Mesodermal cell (in vitro differentiated cells): ENCODE data around the gene PRR3.
A peak's percentile ranks its signal among the peaks of the same experiment; 100 is the strongest.
"Not testable (repeated sequence)": the region's sequence is repeated elsewhere in the genome, so short reads cannot be mapped to it uniquely, and the experiment has no call there.

ENCODE experiments used
- H3K27ac ChIP-seq: 2 replicates; pipeline ENCODE4 v1.7.0; 2013; ENCODE audit warnings: mild to moderate bottlenecking, low read depth, low read length, moderate library complexity; ENCODE audit not compliant: severe bottlenecking
- H3K36me3 ChIP-seq: 2 replicates; pipeline ENCODE4 v1.7.1; 2013; ENCODE audit warnings: mild to moderate bottlenecking, low read length, moderate library complexity; ENCODE audit not compliant: control insufficient read depth, insufficient read depth
- H3K4me1 ChIP-seq: one replicate; pipeline ENCODE4 v1.7.1; 2013; ENCODE audit warnings: mild to moderate bottlenecking, low read length; ENCODE audit not compliant: insufficient read depth, control insufficient read depth, poor library complexity, severe bottlenecking
- H3K4me3 ChIP-seq: 2 replicates; pipeline ENCODE4 v1.7.0; 2013; ENCODE audit warnings: low read length, control low read depth, mild to moderate bottlenecking; ENCODE audit not compliant: insufficient read depth, poor library complexity, severe bottlenecking; ENCODE audit errors: extremely low read depth
- H3K9me3 ChIP-seq: 2 replicates; pipeline ENCODE4 v1.7.1; 2013; ENCODE audit warnings: mild to moderate bottlenecking, low read length, moderate library complexity; ENCODE audit not compliant: control insufficient read depth
- WGBS, 2 experiments: methylation state at CpG; one replicate each; pipeline ENCODE4 v1.1.5; 2013; ENCODE audit warnings: missing lambda C conversion rate in 2 of 2; ENCODE audit not compliant: insufficient coverage in 2 of 2; 5-methylcytosine and 5-hydroxymethylcytosine counted together

The PRR3 gene

DNA sequence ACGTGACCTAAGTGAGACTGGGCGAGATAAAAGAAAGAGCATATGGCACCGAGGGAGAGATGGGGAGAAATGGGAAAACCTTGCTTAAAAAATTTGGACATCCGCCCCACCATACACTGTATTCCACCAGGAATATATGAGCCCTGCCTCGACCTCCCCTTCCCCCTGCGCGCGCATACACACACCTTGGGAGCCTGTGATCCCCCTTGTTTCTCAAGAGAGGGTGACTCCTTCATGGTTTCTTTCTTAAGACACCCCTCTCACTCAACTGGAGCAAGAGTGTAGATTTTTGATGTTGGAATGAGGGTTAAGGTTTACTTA lies 14.6 kb downstream of the PRR3 start:
- 0% methylated on average over 1 to 3 of the region's 8 CpGs for WGBS, 2 experiments
- Histone ChIP-seq H3K36me3 (peaks cover 34% of the 10 kb centered on the region), H3K27ac (peak overlapping the region; percentile 86), H3K4me1 (peaks cover 8% of the 10 kb centered on the region), H3K9me3 (no peaks in the 10 kb centered on the region), H3K4me3 (peak overlapping the region; percentile 76)

DNA sequence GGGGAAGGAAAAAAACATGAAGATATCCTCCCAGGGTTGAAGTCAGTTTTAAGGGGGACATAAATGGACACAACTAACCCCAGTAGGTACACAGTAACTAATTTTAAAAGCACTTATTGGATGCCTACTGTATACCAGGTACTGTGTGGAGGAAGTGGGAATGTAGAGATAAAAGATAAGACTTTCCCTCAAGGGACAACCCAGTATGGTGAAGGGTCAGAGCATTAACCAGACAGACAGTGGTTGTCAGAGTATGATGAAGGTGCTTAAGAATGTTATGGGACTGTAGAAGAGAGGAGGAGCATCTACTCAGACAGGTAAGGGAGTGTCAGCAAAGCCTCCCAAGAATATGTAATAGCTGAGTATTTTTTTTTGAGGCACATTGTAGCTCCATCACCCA lies 15.1 kb downstream of the PRR3 start:
- H3K4me1 ChIP-seq, result peaks cover 8% of the 10 kb centered on the region
- H3K36me3 ChIP-seq, result peaks cover 38% of the 10 kb centered on the region
- peak overlapping the region; percentile 76 for H3K4me3 ChIP-seq
- peak overlapping the region; percentile 86 for H3K27ac ChIP-seq
- no peaks in the 10 kb centered on the region for H3K9me3 ChIP-seq

DNA sequence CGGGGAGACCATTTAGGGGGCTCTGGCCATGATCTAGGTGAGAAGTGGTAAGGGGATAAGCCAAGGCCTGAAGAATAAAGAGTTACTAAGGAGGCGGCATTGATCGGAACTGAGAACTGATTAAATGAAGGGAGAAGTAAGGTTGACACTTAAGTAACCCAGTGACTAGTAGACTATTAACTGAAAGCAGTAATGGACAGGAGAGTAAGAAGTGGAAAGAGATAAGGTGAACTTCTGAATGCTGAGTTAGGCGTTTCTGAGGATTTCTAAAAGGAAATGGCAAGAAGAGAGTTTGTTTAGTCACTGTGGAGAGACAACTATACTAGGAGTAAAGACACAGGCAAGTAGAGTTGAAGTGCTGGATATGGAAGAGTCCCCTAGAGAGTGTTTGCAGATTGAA lies 16.0 kb downstream of the PRR3 start:
- Histone ChIP-seq H3K9me3 (no peaks in the 10 kb centered on the region), H3K27ac (no peak overlapping the region), H3K4me3 (no peak overlapping the region), H3K4me1 (peaks cover 8% of the 10 kb centered on the region), H3K36me3 (peaks cover 48% of the 10 kb centered on the region)
- 87 to 88% methylated on average over 4 of the region's 4 CpGs for WGBS, 2 experiments

DNA sequence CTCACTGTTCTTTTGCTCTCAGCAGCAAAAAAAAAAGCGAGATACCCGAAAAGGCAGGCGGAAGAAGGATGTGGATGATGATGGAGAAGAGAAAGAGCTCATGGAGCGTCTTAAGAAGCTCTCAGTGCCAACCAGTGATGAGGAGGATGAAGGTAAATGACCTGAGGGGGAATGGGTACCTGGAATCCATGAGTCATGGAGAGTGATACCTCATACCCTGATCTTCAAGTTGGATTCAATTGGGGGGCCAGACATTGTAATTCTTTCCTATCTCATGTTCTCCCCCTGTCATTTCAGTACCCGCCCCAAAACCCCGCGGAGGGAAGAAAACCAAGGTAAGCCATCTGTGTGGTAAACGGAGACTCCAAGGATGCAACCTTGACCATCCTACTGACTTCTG lies 21.0 kb downstream of the PRR3 start:
- Histone ChIP-seq H3K27ac (no peak overlapping the region), H3K36me3 (peaks cover 91% of the 10 kb centered on the region), H3K4me3 (no peak overlapping the region), H3K9me3 (no peaks in the 10 kb centered on the region), H3K4me1 (no peaks in the 10 kb centered on the region)
- WGBS, 2 experiments, result 93 to 95% methylated on average over 6 of the region's 8 CpGs

DNA sequence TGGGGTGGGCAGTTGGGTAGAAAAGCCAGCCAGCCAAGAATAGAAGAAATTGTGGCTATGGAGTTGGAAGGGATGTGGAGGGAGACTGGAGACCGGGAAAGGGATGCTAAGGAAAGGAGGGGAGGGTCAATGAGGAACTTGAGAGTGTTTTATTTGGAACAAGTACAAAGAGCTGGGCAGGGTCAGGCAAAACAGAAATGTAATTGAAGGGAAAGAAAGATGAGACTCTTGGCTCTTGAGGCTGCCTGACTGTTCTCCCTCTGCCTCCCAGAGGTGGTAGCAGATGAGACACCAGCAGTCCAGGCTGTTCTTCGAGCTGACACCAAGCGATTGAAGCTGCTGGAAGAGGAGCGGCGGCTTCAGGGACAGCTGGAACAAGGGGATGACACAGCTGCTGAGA lies 26.8 kb downstream of the PRR3 start:
- WGBS, 2 experiments, result 89 to 100% methylated on average over 5 of the region's 5 CpGs
- Histone ChIP-seq H3K9me3 (no peaks in the 10 kb centered on the region), H3K36me3 (peaks cover 100% of the 10 kb centered on the region)

DNA sequence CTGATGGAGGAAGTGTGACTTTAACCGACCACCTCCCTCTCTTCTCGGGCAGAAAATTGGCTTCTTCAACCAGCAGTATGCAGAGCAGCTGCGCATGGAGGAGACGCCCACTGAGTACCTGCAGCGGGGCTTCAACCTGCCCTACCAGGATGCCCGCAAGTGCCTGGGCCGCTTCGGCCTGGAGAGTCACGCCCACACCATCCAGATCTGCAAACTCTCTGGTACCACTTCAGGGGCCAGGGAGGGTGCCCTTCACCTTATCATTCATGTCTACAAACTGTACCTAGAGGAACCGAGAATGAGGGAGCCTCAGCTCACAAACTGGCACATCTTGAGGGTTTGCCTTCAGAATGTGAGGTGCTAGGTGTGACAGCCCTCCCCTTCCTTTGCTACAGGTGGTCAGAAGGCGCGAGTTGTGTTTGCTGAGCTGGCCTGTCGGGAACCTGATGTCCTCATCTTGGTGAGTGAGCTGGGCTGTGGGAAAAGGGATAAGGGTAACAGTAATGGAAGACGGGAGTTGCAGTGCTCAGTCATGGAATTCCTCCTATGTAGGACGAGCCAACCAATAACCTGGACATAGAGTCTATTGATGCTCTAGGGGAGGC lies 32.8 kb downstream of the PRR3 start:
- WGBS, 2 experiments, result 96% methylated on average over 13 to 14 of the region's 15 CpGs
- H3K4me3 ChIP-seq, result no peak overlapping the region
- H3K36me3 ChIP-seq, result peaks cover 90% of the 10 kb centered on the region
- no peaks in the 10 kb centered on the region for H3K4me1 ChIP-seq
- no peak overlapping the region for H3K27ac ChIP-seq
- H3K9me3 ChIP-seq, result no peaks in the 10 kb centered on the region

More for the DNA sequence above, 26.8 kb downstream of the PRR3 start:
- H3K4me3 ChIP-seq, result no peak overlapping the region
- no peak overlapping the region for H3K27ac ChIP-seq
- no peaks in the 10 kb centered on the region for H3K4me1 ChIP-seq

DNA sequence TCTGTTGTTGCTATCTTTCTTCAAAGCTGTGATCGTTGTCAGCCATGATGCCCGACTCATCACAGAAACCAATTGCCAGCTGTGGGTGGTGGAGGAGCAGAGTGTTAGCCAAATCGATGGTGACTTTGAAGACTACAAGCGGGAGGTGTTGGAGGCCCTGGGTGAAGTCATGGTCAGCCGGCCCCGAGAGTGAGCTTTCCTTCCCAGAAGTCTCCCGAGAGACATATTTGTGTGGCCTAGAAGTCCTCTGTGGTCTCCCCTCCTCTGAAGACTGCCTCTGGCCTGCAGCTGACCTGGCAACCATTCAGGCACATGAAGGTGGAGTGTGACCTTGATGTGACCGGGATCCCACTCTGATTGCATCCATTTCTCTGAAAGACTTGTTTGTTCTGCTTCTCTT lies 33.4 kb downstream of the PRR3 start:
- Histone ChIP-seq H3K4me3 (no peak overlapping the region), H3K27ac (no peak overlapping the region), H3K9me3 (no peaks in the 10 kb centered on the region), H3K36me3 (peaks cover 83% of the 10 kb centered on the region), H3K4me1 (no peaks in the 10 kb centered on the region)
- WGBS, 2 experiments, result 93 to 97% methylated on average over 5 to 8 of the region's 8 CpGs

DNA sequence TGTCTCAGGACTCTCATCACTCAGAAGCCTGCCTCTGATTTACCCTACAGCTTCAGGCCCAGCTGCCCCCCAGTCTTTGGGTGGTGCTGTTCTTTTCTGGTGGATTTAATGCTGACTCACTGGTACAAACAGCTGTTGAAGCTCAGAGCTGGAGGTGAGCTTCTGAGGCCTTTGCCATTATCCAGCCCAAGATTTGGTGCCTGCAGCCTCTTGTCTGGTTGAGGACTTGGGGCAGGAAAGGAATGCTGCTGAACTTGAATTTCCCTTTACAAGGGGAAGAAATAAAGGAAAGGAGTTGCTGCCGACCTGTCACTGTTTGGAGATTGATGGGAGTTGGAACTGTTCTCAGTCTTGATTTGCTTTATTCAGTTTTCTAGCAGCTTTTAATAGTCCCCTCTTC lies 33.9 kb downstream of the PRR3 start:
- no peaks in the 10 kb centered on the region for H3K4me1 ChIP-seq
- H3K27ac ChIP-seq, result no peak overlapping the region
- no peaks in the 10 kb centered on the region for H3K9me3 ChIP-seq
- H3K36me3 ChIP-seq, result peaks cover 78% of the 10 kb centered on the region
- WGBS, 2 experiments, result no CpG with 5 or more reads among the region's 1 CpG
- no peak overlapping the region for H3K4me3 ChIP-seq

DNA sequence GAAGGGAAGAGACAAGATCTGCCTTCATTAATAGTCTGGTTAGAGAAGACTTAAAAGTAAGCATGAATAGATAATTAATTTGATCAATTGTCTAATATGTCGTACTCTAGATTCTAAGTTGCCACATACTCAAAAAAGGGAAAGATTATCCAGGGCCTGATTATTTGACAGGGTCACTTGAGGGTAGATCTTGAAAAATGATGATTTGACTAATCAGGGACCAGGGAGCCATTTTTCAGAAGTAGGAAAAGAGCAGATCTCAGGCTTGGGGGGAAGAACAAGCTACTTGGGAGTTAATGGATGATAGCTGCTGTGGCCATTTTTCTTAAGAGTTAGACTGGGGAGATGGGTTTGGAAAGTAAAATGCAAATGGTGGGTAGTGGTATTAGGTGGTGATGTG lies 35.2 kb downstream of the PRR3 start:
- Histone ChIP-seq H3K4me3 (no peak overlapping the region), H3K36me3 (peaks cover 70% of the 10 kb centered on the region), H3K4me1 (no peaks in the 10 kb centered on the region), H3K9me3 (no peaks in the 10 kb centered on the region), H3K27ac (no peak overlapping the region)
- no CpG with 5 or more reads among the region's 1 CpG for WGBS, 2 experiments

DNA sequence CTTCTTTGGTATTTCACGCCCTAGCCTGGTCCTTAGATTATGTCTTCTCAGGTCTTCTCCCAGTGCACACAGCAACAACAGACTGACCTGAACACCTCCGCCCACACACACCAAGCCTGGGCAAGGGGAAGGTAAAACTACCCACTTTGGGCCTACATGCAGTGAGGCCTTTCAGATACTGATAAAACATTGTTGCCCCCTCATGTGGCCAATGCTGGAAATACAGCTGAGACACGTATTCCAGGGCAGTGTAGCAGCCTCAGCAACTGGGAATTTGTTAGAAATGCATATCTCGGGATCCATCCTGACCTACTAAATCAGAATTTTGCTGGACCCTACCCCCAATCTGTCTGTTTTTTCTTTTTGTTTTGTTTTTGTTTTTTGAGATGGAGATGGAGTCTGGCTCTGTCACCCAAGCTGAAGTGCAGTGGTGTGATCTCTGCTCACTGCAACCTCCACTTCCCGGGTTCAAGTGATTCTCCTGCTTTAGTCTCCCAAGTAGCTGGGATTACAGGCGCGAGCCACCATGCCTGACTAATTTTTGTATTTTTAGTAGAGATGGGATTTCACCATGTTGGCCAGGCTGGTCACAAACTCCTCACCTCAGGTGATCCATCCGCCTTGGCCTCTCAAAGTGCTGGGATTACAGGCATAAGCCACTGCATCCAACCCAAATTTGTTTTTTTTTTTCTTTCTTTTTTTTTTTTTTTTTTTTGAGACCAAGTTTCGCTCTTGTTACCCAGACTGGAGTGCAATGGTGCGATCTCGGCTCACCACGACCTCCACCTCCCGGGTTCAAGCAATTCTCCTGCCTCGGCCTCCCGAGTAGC lies 40.4 kb downstream of the PRR3 start:
- H3K9me3 ChIP-seq, H3K4me1 ChIP-seq, H3K4me3 ChIP-seq, H3K27ac ChIP-seq: not testable (repeated sequence)
- H3K36me3 ChIP-seq, result peaks cover 49% of the 10 kb centered on the region
- 69 to 84% methylated on average over 5 to 11 of the region's 15 CpGs for WGBS, 2 experiments

DNA sequence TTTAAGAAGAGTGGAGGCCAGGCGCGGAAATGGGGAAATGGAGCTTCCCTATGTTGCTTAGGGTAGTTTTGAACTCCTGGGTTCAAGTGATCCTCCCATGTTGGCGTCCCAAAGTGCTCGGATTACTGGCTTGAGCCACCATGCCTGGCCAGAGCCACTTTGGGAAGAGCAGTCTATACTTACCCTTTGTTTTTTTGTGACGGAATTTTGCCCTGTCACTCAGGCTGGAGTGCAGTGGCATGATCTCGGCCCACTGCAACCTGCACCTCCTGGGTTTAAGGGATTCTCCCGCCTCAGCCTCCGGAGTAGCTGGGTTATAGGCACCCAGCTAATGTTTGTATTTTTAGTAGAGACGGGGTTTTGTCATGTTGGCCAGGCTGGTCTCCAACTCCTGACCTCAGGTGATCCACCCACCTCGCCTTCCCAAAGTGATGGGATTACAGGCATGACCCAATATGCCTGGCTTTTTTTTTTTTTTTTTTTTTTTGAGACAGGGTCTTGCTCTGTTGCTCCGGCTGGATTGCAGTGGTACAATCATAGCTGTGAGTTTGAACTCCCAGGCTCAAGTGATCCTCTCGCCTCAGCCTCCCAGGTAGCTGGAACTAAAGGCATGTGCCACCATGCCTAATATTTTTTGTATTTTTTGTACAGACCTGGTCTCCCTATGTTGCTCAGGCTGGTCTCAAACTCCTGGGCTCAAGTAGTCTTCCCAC lies 42.0 kb downstream of the PRR3 start:
- Histone ChIP-seq H3K27ac (peak overlapping the region; percentile 50), H3K36me3 (peaks cover 57% of the 10 kb centered on the region), H3K4me3 (no peak overlapping the region), H3K4me1 (no peaks in the 10 kb centered on the region), H3K9me3 (no peaks in the 10 kb centered on the region)
- 95% methylated on average over 10 of the region's 12 CpGs for WGBS, 2 experiments
